Mesothelial cell of epicardium (in vitro differentiated cells): ENCODE measurements around the gene SLC1A7. TPM values are rescaled to one million over a fixed set of nuclear protein-coding genes. Genes with fewer than 3 reads are reported as not detected.
A peak's percentile ranks its signal among the peaks of the same experiment; 100 is the strongest.

Source experiments
- DNase-seq, 2 experiments: peaks; one replicate each; pipeline ENCODE4 v3.0.0; 2021; ENCODE audit warnings: low spot score in 2 of 2; ENCODE audit not compliant: unreplicated experiment in 2 of 2
- H3K27ac Mint-ChIP-seq: 2 replicates; pipeline ENCODE4 v1.8.0; 2021; ENCODE audit warnings: mixed read lengths
- H3K27me3 Mint-ChIP-seq: 2 replicates; pipeline ENCODE4 v1.8.0; 2021; ENCODE audit warnings: low read depth, mixed read lengths
- H3K36me3 Mint-ChIP-seq: 2 replicates; pipeline ENCODE4 v1.8.0; 2021; ENCODE audit warnings: mixed read lengths
- H3K4me1 Mint-ChIP-seq: 2 replicates; pipeline ENCODE4 v1.8.0; 2021; ENCODE audit warnings: mixed read lengths
- H3K4me3 Mint-ChIP-seq: 2 replicates; pipeline ENCODE4 v1.8.0; 2021; ENCODE audit warnings: mild to moderate bottlenecking, moderate library complexity, mixed read lengths
- H3K9me3 Mint-ChIP-seq: 2 replicates; pipeline ENCODE4 v1.8.0; 2021; ENCODE audit warnings: mixed read lengths
- total RNA-seq: library from RNA; stranded (reverse); gene quantifications from 3 replicates; pipeline ENCODE4 v1.2.1, GENCODE V29; 2021
- TF ChIP-seq, protein P1 (sequence below): fragments of 200-600 bp; sonication (generic); IDR thresholded peaks from one replicate; pipeline ENCODE4 v1.5.0; 2021; ENCODE audit warnings: antibody characterized with exemption; ENCODE audit not compliant: unreplicated experiment

Gene SLC1A7
- total RNA-seq, 1 donor from 2014 or later = not detected

DNA sequence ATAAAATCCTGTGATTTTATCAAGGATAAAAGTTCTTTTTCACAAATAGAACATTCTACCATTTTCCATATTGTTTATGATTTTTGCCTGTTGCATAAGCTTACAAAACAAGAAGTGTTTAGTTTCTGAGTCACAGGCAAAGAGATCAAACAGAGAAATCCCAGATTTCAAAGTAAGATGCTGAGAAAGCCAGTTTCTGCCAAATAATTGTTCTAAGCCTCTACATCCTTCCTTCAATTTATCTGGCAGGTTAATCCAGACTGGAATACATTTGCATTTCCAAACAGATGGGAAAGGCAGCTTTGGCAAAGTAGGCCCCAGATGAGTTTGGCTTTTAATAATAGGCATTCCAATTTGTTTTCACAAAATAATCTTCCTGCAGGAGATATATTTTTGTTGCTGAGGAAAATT lies 2.5 kb downstream of the SLC1A7 start:
- Mint-ChIP-seq H3K9me3 (peaks cover 11% of the 10 kb centered on the region), H3K27me3 (no peaks in the 10 kb centered on the region), H3K36me3 (peaks cover 5% of the 10 kb centered on the region), H3K4me1 (peaks cover 6% of the 10 kb centered on the region), H3K4me3 (no peak overlapping the region), H3K27ac (peak overlapping the region; percentile 18)
- DNase-seq = no peak
- TF ChIP-seq, protein P1, sequence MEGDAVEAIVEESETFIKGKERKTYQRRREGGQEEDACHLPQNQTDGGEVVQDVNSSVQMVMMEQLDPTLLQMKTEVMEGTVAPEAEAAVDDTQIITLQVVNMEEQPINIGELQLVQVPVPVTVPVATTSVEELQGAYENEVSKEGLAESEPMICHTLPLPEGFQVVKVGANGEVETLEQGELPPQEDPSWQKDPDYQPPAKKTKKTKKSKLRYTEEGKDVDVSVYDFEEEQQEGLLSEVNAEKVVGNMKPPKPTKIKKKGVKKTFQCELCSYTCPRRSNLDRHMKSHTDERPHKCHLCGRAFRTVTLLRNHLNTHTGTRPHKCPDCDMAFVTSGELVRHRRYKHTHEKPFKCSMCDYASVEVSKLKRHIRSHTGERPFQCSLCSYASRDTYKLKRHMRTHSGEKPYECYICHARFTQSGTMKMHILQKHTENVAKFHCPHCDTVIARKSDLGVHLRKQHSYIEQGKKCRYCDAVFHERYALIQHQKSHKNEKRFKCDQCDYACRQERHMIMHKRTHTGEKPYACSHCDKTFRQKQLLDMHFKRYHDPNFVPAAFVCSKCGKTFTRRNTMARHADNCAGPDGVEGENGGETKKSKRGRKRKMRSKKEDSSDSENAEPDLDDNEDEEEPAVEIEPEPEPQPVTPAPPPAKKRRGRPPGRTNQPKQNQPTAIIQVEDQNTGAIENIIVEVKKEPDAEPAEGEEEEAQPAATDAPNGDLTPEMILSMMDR = no peak

DNA sequence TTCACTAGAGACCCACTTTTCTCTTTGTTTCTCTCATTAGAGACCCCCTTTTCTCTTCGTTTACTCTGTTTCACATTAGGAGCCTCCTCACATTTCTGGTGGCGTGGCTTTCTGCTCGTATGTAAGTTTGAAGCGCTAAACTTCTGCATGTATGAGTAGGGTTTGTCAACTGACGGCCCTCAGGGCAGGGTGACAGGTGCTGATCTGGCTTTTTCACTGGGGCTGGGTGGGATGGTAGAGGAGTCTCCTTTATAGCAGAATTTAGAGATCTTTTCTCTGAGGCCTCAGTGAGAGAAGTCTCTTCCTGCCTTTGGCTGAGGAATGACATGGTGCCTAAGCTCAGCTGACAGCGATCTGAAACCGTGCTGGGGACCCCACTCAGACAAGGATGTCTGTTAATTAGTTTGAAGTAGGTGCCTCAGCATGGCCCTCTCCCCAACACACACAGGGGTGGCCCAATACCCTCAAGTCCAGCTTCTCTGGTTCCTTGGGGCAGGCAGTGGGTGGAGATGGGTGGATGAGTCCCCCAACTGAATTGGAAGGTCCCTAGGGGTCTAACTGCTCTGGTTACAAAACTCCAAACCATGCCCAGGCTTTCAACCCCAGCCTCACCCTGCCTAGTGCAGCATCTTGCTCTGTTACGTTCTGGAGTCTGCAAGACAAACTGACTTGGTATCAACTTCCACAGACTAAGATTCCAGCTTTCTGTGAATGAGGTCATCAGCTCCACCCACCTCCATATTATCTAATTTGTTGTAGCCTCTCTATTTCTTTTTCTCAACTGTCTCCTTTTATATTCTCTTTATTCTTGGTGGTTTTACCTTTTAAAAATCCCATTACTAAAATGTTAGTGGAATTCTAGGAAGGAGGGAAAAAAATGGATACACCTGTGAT lies 3.2 kb downstream of the SLC1A7 start:
- TF ChIP-seq, protein P1 = no peak
- no peaks in the 10 kb centered on the region for H3K27me3 Mint-ChIP-seq
- no peak for DNase-seq
- peaks cover 5% of the 10 kb centered on the region for H3K36me3 Mint-ChIP-seq
- H3K9me3 Mint-ChIP-seq = peaks cover 11% of the 10 kb centered on the region
- H3K4me1 Mint-ChIP-seq = peaks cover 5% of the 10 kb centered on the region
- no peak overlapping the region for H3K4me3 Mint-ChIP-seq
- peak overlapping the region; percentile 43 for H3K27ac Mint-ChIP-seq

DNA sequence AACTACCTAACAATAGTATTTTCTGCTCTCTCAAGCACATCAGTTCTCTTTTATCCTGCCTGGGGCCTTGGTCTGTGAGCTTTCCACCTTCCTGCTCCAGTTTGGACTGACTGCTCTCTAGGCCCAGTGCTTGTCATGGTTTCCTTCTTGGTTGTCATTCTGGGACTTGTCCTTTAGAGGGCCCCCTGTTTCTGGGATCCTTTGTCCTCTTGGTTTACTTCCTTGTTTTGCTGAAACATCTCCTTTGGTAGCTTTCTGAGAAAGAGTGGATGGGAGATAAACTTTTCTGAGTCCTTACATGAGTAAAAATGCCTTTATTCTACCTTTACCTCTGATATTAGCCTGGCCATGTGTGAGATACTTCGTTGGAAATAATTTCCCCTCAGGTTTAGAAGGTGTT lies 4.7 kb downstream of the SLC1A7 start:
- Mint-ChIP-seq H3K36me3 (peaks cover 5% of the 10 kb centered on the region), H3K27me3 (peaks cover 1% of the 10 kb centered on the region), H3K27ac (no peak overlapping the region), H3K9me3 (peaks cover 11% of the 10 kb centered on the region), H3K4me3 (no peak overlapping the region), H3K4me1 (peaks cover 5% of the 10 kb centered on the region)
- TF ChIP-seq, protein P1 = no peak
- no peak for DNase-seq

DNA sequence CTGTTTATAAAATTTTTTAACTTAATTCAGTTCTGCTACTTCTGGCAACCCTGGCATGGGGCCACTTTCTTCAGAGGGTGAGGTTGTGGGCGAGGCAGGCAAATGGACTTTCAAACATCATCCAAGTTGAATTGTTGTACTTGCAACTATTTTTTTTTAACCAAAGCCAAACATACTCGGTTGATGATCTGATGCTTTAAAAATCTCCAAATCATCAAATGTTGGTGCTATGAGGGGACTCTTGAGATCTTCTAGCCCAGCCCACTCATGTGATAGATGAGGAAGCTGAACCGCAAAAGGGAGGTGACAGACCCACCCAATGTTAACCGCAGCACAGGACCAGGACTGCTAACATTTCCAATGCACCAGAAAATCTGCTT lies 6.7 kb downstream of the SLC1A7 start:
- no peak overlapping the region for H3K27ac Mint-ChIP-seq
- no peak overlapping the region for H3K4me3 Mint-ChIP-seq
- TF ChIP-seq, protein P1 = no peak
- DNase-seq = no peak
- H3K9me3 Mint-ChIP-seq = peaks cover 11% of the 10 kb centered on the region
- H3K36me3 Mint-ChIP-seq = peaks cover 5% of the 10 kb centered on the region
- H3K27me3 Mint-ChIP-seq = peaks cover 10% of the 10 kb centered on the region
- H3K4me1 Mint-ChIP-seq = peaks cover 5% of the 10 kb centered on the region

DNA sequence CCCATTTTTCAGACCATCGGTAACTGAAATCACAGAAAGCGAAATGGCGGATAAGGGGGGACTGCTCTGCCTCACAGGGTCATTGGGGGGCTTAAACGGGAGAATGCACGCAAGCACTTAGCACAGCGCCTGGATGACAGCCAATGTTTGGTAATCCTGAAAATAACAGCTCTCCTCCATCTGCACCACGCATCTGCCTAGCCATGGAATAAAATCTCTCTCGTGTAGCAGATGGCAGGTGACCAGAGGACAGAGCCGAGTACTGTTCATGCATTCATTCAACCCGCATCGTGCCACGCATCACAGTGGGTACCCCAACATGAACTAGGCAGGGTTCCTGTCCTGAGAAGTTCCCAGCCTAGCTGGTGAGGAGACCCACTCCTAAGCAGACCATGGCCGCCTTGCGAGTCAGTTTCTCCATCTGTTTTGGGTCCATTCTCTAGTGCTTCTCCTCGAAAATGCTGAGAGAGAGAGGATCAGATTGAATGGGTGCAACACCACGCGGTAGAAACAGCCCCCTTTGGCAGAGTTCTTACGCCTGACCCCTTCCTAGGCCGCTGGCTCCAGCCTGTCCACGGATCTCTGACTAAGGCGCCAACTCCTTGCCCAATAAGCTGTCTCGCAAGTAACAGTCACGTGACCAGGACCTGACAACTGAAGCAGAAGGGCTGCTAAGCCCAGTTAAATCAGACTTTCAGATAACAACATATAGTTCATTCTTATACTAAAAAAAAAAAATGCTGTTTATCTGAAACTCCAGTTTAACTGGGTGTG lies 7.3 kb downstream of the SLC1A7 start:
- H3K4me1 Mint-ChIP-seq = peaks cover 5% of the 10 kb centered on the region
- H3K27me3 Mint-ChIP-seq = peaks cover 10% of the 10 kb centered on the region
- no peak for DNase-seq
- TF ChIP-seq, protein P1 = no peak
- H3K36me3 Mint-ChIP-seq = peaks cover 5% of the 10 kb centered on the region
- H3K9me3 Mint-ChIP-seq = peaks cover 11% of the 10 kb centered on the region
- H3K27ac Mint-ChIP-seq = no peak overlapping the region
- no peak overlapping the region for H3K4me3 Mint-ChIP-seq
